MG63 (cell line): ENCODE results near the gene CRABP1. TPM values are rescaled to one million over a fixed set of nuclear protein-coding genes. Genes with fewer than 3 reads are reported as not detected.

ENCODE experiments used
- DNase-seq: peaks from one replicate; pipeline ENCODE4 v3.0.0-alpha.2; 2020
- H3K27me3 ChIP-seq: fragments of 250-450 bp; sonication (Bioruptor Pico); 2 replicates; pipeline ENCODE4 v1.5.1; 2020; ENCODE audit warnings: mild to moderate bottlenecking, moderate library complexity
- H3K36me3 ChIP-seq: fragments of 250-450 bp; sonication (Bioruptor Pico); 2 replicates; pipeline ENCODE4 v1.5.1; 2020; ENCODE audit warnings: mild to moderate bottlenecking, moderate library complexity
- H3K4me3 ChIP-seq: fragments of 250-450 bp; sonication (Bioruptor Pico); 2 replicates; pipeline ENCODE4 v1.5.1; 2020; ENCODE audit warnings: mild to moderate bottlenecking, moderate library complexity
- H3K9me3 ChIP-seq: fragments of 250-450 bp; sonication (Bioruptor Pico); 2 replicates; pipeline ENCODE4 v1.5.1; 2020; ENCODE audit warnings: mild to moderate bottlenecking, moderate library complexity
- total RNA-seq: library from RNA; depleted of rRNA; stranded (reverse); fragments of >200 nt; shearing (Covaris generic); gene quantifications from 2 replicates; pipeline ENCODE4 v1.2.3, GENCODE V29; 2014; ENCODE audit warnings: low replicate concordance

The CRABP1 gene
- total RNA-seq, 1 experiment from 2014 or later = not detected

DNA sequence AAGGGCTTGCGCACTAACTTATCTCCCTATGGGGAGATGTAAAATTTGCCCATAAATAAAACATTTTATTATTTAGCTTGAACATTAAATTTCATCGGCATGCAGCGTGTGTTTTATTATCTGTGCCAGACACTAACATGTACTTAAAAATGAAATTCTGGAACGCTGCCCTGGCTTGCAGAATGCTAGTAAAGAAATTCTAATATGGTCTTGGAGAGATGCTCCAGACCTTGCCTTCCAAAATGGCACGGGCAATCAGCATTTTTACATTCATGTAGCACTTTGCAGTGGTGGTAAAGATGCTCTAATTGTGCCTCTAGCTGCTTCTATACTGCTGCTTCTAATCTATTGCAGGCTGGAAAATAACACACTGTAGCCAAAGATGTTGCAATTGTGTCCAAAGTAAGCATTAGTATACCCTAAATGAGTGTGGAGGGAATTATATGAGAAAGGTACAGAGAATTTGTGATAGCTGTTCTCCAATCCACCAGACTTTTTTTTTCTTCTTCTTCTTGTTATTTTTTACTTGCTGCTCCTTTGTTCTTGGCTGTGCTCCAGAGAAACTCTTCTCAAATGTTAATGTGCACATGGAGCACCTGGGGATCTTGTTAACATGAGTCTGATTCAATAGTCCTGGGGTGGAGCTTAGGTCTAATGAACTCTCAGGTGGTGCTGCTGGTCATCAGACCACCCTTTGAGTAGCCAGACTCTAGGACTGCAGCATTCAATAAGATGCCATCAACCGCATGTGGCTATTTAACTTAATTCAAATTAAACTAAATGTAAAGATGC, 47.3 kb downstream of the CRABP1 start:
- peaks cover 14% of the 10 kb centered on the region for H3K27me3 ChIP-seq
- H3K4me3 ChIP-seq = no peak overlapping the region
- no peaks in the 10 kb centered on the region for H3K36me3 ChIP-seq
- DNase-seq = no peak
- H3K9me3 ChIP-seq = no peaks in the 10 kb centered on the region

DNA sequence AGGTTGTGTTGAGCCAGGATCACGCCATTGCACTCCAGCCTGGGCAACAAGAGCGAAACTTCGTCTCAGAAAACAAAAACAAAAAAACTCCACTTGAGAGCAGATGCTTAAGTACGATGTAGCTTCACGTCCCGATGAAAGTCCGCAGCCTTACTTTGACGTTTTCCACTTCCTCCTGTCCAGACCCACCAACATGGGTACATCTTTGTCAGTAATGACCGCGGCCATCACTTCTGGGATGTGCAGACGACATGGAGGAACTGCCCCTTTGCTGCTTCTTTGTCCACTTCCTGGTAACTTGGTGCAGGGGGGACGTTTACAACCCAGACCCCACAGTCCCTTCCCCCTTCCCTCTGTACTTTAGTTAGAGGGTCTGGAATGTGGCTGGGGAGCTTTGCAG, 48.7 kb downstream of the CRABP1 start:
- no peak for DNase-seq
- no peaks in the 10 kb centered on the region for H3K9me3 ChIP-seq
- H3K4me3 ChIP-seq = no peak overlapping the region
- no peaks in the 10 kb centered on the region for H3K36me3 ChIP-seq
- peaks cover 13% of the 10 kb centered on the region for H3K27me3 ChIP-seq

DNA sequence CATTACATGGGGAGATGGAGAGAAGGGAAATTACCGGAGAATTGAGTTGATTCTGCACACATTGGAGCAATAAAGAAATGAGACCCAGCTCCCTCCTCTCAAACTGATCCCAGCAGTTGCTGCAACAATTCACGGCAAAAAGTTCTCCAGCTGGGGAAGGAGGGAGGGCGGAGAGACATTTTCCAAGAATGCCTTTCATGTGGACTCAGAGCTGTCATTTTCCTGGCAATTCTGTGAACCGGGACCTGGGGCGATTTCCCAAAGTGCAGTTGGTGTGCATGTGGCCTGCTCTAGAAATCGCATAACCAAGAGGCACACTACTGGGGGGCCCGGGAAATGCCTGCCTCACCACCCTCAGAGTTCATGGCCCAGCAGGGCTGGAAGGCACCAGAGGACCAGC, 49.2 kb downstream of the CRABP1 start:
- Histone ChIP-seq H3K4me3 (no peak overlapping the region), H3K36me3 (no peaks in the 10 kb centered on the region), H3K27me3 (peaks cover 10% of the 10 kb centered on the region), H3K9me3 (no peaks in the 10 kb centered on the region)
- DNase-seq = no peak

DNA sequence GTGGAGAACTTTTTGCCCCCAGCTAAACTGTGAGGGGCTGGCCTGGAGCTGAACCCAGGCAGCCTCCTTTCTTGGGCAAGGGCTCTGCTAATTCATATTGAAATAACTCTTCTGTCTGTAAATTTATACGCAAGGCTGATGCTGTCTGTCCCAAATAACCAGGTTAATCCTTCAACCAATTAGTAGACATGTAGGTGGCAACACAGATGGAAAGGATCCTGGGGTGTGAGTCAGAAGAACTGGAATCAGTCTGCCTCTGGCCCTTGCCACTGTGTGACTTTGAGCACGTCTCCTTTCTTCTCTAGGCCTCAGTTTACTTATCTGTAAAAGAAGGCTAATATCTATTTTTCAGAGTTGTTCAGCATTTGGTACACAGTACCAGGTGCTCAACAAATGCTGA, 49.6 kb downstream of the CRABP1 start:
- H3K36me3 ChIP-seq = no peaks in the 10 kb centered on the region
- no peak overlapping the region for H3K4me3 ChIP-seq
- peaks cover 10% of the 10 kb centered on the region for H3K27me3 ChIP-seq
- H3K9me3 ChIP-seq = no peaks in the 10 kb centered on the region
- no peak for DNase-seq

DNA sequence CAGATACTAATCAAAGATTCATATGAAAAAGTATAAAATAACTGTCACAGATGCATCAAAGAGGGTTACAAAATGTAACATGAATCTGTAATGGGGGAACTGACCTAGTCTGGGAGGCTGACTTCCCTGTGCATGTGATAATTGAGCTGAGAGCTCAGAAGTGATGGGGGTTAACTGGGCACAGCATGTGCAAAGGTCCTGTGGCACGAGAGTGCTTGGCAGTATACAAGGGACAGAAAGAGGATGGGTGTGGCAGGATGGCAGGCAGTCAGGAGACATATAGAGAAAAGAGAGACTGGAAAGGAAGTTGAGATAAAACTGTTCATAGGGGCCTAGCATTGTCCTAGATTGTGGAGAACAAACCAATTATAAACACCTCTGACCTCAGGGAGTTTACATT, 50.1 kb downstream of the CRABP1 start:
- Histone ChIP-seq H3K9me3 (no peaks in the 10 kb centered on the region), H3K27me3 (peaks cover 10% of the 10 kb centered on the region), H3K36me3 (no peaks in the 10 kb centered on the region), H3K4me3 (no peak overlapping the region)
- no peak for DNase-seq

DNA sequence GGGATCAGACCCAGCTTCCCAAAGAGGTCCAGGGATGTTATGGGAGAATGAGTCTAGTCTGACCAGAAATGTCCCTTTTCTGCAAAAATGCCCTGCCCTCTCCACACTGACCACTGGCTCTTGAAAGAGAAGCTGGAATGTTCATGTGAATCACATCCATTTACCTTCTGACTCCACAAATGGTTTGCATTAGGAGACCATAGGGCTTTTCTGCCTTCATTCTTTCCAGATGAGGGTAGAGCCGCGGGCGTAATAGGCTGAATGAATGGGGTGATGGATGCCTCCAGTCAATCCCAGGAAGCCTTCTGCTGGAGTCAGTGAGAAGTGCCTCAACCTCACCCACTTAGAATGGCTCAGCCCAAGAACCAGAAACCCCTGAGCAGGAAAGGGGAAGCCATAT, 50.7 kb downstream of the CRABP1 start:
- Histone ChIP-seq H3K27me3 (peaks cover 10% of the 10 kb centered on the region), H3K4me3 (no peak overlapping the region), H3K9me3 (no peaks in the 10 kb centered on the region), H3K36me3 (no peaks in the 10 kb centered on the region)
- DNase-seq = no peak

DNA sequence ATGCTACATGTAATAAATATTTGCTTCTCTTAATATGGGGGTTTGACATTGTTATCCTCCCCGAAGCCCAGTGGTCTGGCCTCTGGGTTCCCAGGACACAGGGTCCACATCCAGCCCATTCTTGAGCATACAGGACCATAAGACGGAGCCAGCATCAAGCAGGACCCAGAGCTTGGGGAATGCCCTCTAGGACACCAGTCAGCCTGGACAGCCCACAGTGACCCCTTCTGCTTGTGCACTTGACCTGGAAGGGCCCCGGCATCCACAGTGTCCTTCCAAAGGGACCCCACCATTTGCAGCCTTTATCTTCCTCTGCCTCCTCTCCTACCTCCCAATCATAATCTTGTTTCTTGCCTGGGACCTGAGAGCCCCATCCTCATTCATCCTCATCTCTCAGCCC, 51.6 kb downstream of the CRABP1 start:
- Histone ChIP-seq H3K27me3 (peaks cover 6% of the 10 kb centered on the region; the same call in 1 of the 2 replicates), H3K9me3 (no peaks in the 10 kb centered on the region)

DNA sequence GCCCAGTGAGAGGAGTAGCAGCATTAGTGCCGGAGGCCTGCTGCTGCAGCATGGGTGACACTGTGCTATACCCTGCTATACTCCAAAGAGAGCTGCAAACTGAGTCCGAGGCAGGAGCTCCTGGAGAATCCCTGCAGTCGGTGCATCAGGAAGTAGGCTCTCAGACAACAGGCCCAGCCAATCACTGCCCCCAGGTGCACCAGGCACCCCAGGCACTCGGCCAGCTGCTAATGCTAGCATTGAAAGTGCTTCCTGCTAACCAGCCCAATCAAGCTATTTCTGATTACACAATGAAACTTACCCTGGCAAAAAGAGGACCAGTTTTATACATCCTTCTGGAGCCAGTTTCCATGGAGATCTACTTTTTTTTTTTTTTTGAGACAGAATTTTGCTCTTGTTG, 52.3 kb downstream of the CRABP1 start:
- no peak for DNase-seq
- Histone ChIP-seq H3K27me3 (peaks cover 3% of the 10 kb centered on the region; the same call in 1 of the 2 replicates), H3K4me3 (no peak overlapping the region), H3K36me3 (no peaks in the 10 kb centered on the region), H3K9me3 (no peaks in the 10 kb centered on the region)

More for the DNA sequence above, 51.6 kb downstream of the CRABP1 start:
- Histone ChIP-seq H3K4me3 (no peak overlapping the region), H3K36me3 (no peaks in the 10 kb centered on the region)
- no peak for DNase-seq

DNA sequence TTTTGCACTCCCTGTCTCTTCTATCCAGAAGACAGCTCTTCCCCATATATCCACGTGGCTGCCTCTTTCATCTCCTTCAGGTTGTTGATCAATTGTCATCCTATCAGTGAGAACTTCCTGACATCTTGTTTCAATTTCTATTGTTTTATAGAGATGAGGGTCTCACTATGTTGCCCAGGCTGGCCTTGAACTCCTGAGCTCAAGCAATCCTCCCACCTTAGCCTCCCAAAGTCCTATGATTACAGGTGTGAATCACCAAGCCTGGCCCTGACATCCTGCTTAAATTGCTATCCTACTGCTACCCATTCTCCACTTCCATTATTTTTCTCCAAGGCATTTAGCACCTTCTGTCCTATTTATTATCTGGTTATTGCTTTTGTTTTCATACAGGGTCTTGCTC, 53.0 kb downstream of the CRABP1 start:
- Histone ChIP-seq H3K9me3 (no peaks in the 10 kb centered on the region), H3K27me3 (peaks cover 3% of the 10 kb centered on the region; the same call in 1 of the 2 replicates), H3K36me3 (no peaks in the 10 kb centered on the region), H3K4me3 (no peak overlapping the region)
- no peak for DNase-seq

DNA sequence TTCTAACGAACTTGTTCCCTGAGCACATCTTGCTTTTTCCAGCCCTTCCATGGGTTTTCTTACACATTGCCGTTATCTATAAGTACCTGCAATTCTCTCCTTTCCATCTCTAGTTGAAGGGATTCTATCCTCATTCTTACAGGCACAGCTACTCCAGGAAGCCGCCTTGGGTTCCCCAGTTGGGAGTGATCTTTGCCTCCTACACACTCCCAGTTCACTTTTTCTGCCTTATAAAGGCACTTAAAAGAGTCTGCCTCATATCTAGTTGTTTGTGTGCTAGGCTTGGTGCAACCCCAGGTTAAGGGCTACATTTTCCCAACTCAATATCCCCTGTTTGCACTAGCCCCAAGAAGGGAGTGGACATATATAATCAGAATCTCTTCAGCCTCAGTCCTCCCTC, 53.9 kb downstream of the CRABP1 start:
- H3K9me3 ChIP-seq = no peaks in the 10 kb centered on the region
- no peaks in the 10 kb centered on the region for H3K36me3 ChIP-seq
- DNase-seq = no peak
- H3K27me3 ChIP-seq = peaks cover 3% of the 10 kb centered on the region; the same call in 1 of the 2 replicates
- H3K4me3 ChIP-seq = no peak overlapping the region

DNA sequence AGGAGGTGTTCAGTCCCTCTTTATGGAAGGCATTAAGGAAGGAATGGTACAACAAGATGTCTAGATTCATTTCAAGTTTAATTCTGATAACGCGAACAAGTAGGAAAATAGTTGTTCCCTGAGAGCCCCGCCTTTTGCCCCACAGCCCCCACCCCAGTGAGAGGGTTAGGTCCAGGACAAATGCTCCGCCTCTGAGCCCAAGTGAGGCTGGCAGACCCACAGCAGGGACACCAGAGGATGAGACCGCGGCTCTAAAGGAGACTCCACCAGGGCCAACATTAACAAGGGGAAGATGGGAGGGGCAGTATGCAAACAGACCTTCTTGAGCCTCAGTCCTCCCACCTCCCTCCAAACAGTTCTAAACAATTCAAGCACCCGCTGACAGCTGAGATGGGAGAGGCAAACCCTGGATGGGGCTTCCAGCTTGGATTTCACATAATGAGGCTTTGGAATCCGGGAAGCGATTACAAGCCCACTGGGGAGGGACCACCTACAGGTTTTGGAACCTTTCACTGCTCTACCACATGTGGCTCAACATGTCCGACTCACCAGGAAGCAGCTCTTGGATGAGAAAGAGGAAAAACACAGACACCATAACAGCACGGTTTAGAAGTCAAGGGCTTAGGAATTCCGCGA, 54.9 kb downstream of the CRABP1 start:
- H3K4me3 ChIP-seq = no peak overlapping the region
- H3K27me3 ChIP-seq = no peaks in the 10 kb centered on the region
- H3K9me3 ChIP-seq = no peaks in the 10 kb centered on the region
- no peak for DNase-seq
- H3K36me3 ChIP-seq = no peaks in the 10 kb centered on the region

DNA sequence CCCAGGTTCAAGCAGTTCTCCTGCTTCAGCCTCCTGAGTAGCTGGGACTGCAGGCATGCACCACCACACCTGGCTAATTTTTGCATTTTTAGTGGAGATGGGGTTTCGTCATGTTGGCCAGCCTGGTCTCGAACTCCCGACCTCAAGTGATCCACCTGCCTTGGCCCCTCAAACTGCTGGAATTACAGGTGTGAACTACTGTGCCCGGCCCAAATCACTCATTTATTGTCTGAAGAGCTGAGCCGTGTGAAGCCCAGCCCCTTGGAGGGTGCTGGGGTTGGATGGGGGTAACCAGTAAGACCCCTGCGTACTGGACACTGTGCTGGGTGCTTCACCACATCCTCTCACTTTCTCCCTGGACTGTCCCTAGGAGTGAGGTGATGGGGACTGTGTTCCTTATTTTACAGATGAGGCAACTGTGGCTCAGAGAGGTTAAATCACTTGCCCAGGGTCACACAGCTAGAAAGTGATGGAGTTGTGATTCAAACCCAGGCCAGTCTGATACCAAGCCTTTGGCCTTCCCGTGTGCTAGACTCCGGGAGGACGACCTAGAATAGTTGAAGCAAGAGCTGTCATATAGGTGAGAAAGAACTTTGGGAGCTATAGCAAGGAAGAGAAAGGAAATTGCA, 56.1 kb downstream of the CRABP1 start:
- no peaks in the 10 kb centered on the region for H3K9me3 ChIP-seq
- H3K4me3 ChIP-seq = no peak overlapping the region
- no peaks in the 10 kb centered on the region for H3K27me3 ChIP-seq
- no peaks in the 10 kb centered on the region for H3K36me3 ChIP-seq
- DNase-seq = no peak

DNA sequence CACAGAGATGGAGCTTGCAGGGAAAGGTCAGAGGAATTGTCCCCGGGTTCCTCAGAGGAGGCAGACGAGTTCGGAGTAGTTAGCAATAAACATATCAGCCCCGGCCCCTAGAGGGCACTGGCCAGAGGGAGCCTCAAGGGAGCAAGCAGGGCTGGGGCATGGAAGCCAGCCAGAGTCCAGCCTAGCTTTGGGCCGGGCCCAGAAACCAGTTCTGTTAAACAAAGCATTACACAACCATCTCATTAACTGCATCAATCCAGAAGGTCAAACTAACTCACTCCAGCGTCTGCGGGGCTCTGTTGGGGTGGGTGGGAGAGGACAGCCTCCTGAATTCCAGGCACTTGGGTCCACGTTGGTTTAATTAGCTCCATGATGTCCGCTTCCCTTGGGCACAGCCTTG, 56.8 kb downstream of the CRABP1 start:
- Histone ChIP-seq H3K27me3 (no peaks in the 10 kb centered on the region), H3K36me3 (no peaks in the 10 kb centered on the region)
- DNase-seq = peak; percentile 62

DNA sequence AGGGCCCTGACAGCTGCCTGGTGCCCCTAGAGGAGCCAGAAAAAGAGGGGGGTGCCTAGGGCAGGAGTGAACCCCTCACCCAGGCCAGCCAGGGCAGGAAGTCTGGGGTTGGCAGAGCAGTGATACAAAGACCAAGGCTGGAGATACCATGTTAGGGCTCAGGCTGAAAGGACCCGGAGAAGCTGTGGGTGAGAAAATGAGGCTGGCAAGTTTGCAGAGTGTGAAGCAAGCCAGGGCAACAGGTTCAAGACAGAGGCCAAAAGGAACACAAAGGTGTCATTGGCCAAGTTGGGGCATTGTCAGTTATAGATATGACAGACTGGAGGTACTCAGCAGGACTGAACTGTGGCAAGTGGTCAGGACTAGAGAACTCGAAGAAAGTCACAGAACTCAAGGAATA, 57.2 kb downstream of the CRABP1 start:
- Histone ChIP-seq H3K4me3 (no peak overlapping the region), H3K9me3 (no peaks in the 10 kb centered on the region), H3K27me3 (no peaks in the 10 kb centered on the region), H3K36me3 (no peaks in the 10 kb centered on the region)
- no peak for DNase-seq

More for the DNA sequence above, 56.8 kb downstream of the CRABP1 start:
- no peak overlapping the region for H3K4me3 ChIP-seq
- no peaks in the 10 kb centered on the region for H3K9me3 ChIP-seq
